ENCODE data around the gene GNAI3. TPM values are rescaled to one million over a fixed set of nuclear protein-coding genes. Genes with fewer than 3 reads are reported as not detected.

Gene GNAI3
- total and polyA plus RNA-seq, 2 of the 13 experiments (the other 11 are each of a cell fraction or from before 2014, with no cell fraction given) = 4.3 to 9.0 TPM

GRCh38 chr1:109655615-109656519 lies 107.5 kb downstream of the GNAI3 start, which contains the start of gene GSTM4 (continued):
- TF ChIP-seq, protein P1, sequence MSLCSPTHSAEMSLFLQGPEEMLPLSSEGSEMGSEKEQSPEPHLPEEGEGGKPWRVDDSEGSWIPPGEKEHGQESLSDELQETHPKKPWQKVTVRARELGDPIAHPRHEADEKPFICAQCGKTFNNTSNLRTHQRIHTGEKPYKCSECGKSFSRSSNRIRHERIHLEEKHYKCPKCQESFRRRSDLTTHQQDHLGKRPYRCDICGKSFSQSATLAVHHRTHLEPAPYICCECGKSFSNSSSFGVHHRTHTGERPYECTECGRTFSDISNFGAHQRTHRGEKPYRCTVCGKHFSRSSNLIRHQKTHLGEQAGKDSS (CRISPR knock-in tag; IDR thresholded peaks at IDR 0.05; ENCODE audit: borderline replicate concordance, low read depth) = peak; percentile 75; the same call in 1 of the 2 replicates
- TF ChIP-seq MTERF4 (CRISPR knock-in tag; IDR thresholded peaks at IDR 0.05) (no peak), KMT2A (CRISPR knock-in tag; IDR thresholded peaks at IDR 0.05) (peak; percentile 79; the same call in 1 of the 2 replicates), SP2 (CRISPR knock-in tag; IDR thresholded peaks at IDR 0.05) (no peak), FOSL1 (CRISPR knock-in tag; IDR thresholded peaks at IDR 0.05; ENCODE audit: borderline replicate concordance) (no peak), RFXANK (CRISPR knock-in tag; IDR thresholded peaks at IDR 0.05) (no peak), ZNF557 (CRISPR knock-in tag; IDR thresholded peaks at IDR 0.05) (no peak), SRF (IDR thresholded peaks at IDR 0.05; ENCODE audit: low read depth, low read length) (no peak), NCOR1 (IDR thresholded peaks at IDR 0.05; ENCODE audit: borderline replicate concordance, low read length) (0 out of 2 replicates have a peak, but pooled peaks have one; percentile 61), NFATC3 (CRISPR knock-in tag; IDR thresholded peaks at IDR 0.05) (peak; percentile 57; the same call in 1 of the 2 replicates), ZNF816 (CRISPR knock-in tag; IDR thresholded peaks at IDR 0.05; ENCODE audit: borderline replicate concordance) (no peak), ZNF766 (CRISPR knock-in tag; IDR thresholded peaks at IDR 0.05; ENCODE audit: borderline replicate concordance) (no peak), CBX1 (IDR thresholded peaks at IDR 0.05; ENCODE audit: low read depth) (no peak), FOXA1 (IDR thresholded peaks at IDR 0.05) (no peak), FOXA1 (CRISPR knock-in tag; IDR thresholded peaks at IDR 0.05) (no peak), NFE2 (CRISPR knock-in tag; IDR thresholded peaks at IDR 0.05) (no peak), RAD21 (CRISPR knock-in tag; IDR thresholded peaks at IDR 0.05) (no peak)
- TF ChIP-seq, protein P2, sequence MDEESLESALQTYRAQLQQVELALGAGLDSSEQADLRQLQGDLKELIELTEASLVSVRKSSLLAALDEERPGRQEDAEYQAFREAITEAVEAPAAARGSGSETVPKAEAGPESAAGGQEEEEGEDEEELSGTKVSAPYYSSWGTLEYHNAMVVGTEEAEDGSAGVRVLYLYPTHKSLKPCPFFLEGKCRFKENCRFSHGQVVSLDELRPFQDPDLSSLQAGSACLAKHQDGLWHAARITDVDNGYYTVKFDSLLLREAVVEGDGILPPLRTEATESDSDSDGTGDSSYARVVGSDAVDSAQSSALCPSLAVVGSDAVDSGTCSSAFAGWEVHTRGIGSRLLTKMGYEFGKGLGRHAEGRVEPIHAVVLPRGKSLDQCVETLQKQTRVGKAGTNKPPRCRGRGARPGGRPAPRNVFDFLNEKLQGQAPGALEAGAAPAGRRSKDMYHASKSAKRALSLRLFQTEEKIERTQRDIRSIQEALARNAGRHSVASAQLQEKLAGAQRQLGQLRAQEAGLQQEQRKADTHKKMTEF (CRISPR knock-in tag; IDR thresholded peaks at IDR 0.05) = peak; percentile 91
- TF ChIP-seq, protein P3, sequence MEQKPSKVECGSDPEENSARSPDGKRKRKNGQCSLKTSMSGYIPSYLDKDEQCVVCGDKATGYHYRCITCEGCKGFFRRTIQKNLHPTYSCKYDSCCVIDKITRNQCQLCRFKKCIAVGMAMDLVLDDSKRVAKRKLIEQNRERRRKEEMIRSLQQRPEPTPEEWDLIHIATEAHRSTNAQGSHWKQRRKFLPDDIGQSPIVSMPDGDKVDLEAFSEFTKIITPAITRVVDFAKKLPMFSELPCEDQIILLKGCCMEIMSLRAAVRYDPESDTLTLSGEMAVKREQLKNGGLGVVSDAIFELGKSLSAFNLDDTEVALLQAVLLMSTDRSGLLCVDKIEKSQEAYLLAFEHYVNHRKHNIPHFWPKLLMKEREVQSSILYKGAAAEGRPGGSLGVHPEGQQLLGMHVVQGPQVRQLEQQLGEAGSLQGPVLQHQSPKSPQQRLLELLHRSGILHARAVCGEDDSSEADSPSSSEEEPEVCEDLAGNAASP (CRISPR knock-in tag; IDR thresholded peaks at IDR 0.05; ENCODE audit: borderline replicate concordance) = peak; percentile 30; the same call in 1 of the 2 replicates
- TF ChIP-seq, protein P4, sequence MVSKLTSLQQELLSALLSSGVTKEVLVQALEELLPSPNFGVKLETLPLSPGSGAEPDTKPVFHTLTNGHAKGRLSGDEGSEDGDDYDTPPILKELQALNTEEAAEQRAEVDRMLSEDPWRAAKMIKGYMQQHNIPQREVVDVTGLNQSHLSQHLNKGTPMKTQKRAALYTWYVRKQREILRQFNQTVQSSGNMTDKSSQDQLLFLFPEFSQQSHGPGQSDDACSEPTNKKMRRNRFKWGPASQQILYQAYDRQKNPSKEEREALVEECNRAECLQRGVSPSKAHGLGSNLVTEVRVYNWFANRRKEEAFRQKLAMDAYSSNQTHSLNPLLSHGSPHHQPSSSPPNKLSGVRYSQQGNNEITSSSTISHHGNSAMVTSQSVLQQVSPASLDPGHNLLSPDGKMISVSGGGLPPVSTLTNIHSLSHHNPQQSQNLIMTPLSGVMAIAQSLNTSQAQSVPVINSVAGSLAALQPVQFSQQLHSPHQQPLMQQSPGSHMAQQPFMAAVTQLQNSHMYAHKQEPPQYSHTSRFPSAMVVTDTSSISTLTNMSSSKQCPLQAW (CRISPR knock-in tag; IDR thresholded peaks at IDR 0.05) = peak; percentile 85
- TF ChIP-seq, protein P5, sequence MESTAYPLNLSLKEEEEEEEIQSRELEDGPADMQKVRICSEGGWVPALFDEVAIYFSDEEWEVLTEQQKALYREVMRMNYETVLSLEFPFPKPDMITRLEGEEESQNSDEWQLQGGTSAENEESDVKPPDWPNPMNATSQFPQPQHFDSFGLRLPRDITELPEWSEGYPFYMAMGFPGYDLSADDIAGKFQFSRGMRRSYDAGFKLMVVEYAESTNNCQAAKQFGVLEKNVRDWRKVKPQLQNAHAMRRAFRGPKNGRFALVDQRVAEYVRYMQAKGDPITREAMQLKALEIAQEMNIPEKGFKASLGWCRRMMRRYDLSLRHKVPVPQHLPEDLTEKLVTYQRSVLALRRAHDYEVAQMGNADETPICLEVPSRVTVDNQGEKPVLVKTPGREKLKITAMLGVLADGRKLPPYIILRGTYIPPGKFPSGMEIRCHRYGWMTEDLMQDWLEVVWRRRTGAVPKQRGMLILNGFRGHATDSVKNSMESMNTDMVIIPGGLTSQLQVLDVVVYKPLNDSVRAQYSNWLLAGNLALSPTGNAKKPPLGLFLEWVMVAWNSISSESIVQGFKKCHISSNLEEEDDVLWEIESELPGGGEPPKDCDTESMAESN (CRISPR knock-in tag; conservative IDR thresholded peaks at IDR 0.05) = peak; percentile 65; the same call in 1 of the 2 replicates
